GM23338 (cell line): ENCODE data around the gene COL15A1. TPM values are rescaled to one million over a fixed set of nuclear protein-coding genes. Genes with fewer than 3 reads are reported as not detected.

Source experiments
- ATAC-seq: fragments of 200-7000 bp; cut with Tn5 transposase; 3 replicates; pipeline ENCODE4 v1.9.1; 2020
- DNase-seq: peaks from one replicate; pipeline ENCODE4 v3.0.0-alpha.2; 2015; ENCODE audit warnings: low spot score
- H2AFZ ChIP-seq: fragments of 200-600 bp; sonication (generic); 2 replicates; pipeline ENCODE4 v1.8.0; 2016; ENCODE audit warnings: antibody characterized with exemption, mild to moderate bottlenecking, moderate library complexity
- H3F3A ChIP-seq: fragments of 200-600 bp; sonication (generic); replicated peaks from 2 replicates; pipeline ENCODE4 v1.8.0; 2017; ENCODE audit warnings: antibody characterized with exemption, mixed run types, low read depth
- H3K27ac ChIP-seq: fragments of 200-600 bp; sonication (generic); 2 replicates; pipeline ENCODE4 v1.6.1; 2016; ENCODE audit warnings: low read depth
- H3K27me3 ChIP-seq: fragments of 200-600 bp; sonication (generic); 2 replicates; pipeline ENCODE4 v1.8.0; 2016; ENCODE audit warnings: mild to moderate bottlenecking, mixed run types, moderate library complexity; ENCODE audit not compliant: insufficient read depth
- H3K36me3 ChIP-seq: fragments of 200-600 bp; sonication (generic); 2 replicates; pipeline ENCODE4 v1.8.0; 2016; ENCODE audit warnings: mild to moderate bottlenecking; ENCODE audit not compliant: insufficient read depth
- H3K4me1 ChIP-seq: fragments of 200-600 bp; sonication (generic); 2 replicates; pipeline ENCODE4 v1.8.0; 2016; ENCODE audit warnings: mild to moderate bottlenecking, moderate library complexity; ENCODE audit not compliant: insufficient read depth
- H3K4me2 ChIP-seq: fragments of 200-600 bp; sonication (generic); 2 replicates; pipeline ENCODE4 v1.7.1; 2017; ENCODE audit warnings: mixed run types
- H3K4me3 ChIP-seq: fragments of 200-600 bp; sonication (generic); 2 replicates; pipeline ENCODE4 v1.6.1; 2016; ENCODE audit warnings: mixed run types
- H3K79me2 ChIP-seq: fragments of 200-600 bp; sonication (generic); replicated peaks from 2 replicates; pipeline ENCODE4 v1.8.0; 2017; ENCODE audit warnings: mild to moderate bottlenecking; ENCODE audit not compliant: insufficient read depth
- H3K9me2 ChIP-seq: fragments of 200-600 bp; sonication (generic); 2 replicates; pipeline ENCODE4 v1.8.0; 2017; ENCODE audit not compliant: insufficient read depth
- H4K20me1 ChIP-seq: fragments of 200-600 bp; sonication (generic); replicated peaks from 2 replicates; pipeline ENCODE4 v1.8.0; 2017; ENCODE audit warnings: mild to moderate bottlenecking; ENCODE audit not compliant: insufficient read depth
- H3K27ac Mint-ChIP-seq: 2 replicates; pipeline ENCODE4 v1.8.0; 2020; ENCODE audit warnings: inconsistent platforms, mild to moderate bottlenecking, moderate library complexity, mixed read lengths
- H3K27me3 Mint-ChIP-seq: 3 replicates; pipeline ENCODE4 v1.8.0; 2022; ENCODE audit warnings: low read depth, mild to moderate bottlenecking, moderate library complexity, mixed read lengths, inconsistent platforms; ENCODE audit not compliant: insufficient read depth, poor library complexity
- H3K36me3 Mint-ChIP-seq: 3 replicates; pipeline ENCODE4 v1.8.0; 2021; ENCODE audit warnings: low read depth, mild to moderate bottlenecking, inconsistent platforms, moderate library complexity, mixed read lengths
- H3K4me1 Mint-ChIP-seq: 3 replicates; pipeline ENCODE4 v1.8.0; 2020; ENCODE audit warnings: mild to moderate bottlenecking, inconsistent platforms, mixed read lengths
- H3K4me3 Mint-ChIP-seq: 3 replicates; pipeline ENCODE4 v1.8.0; 2021; ENCODE audit warnings: moderate library complexity, mild to moderate bottlenecking, inconsistent platforms, mixed read lengths
- H3K9me3 Mint-ChIP-seq: 3 replicates; pipeline ENCODE4 v1.8.0; 2020; ENCODE audit warnings: moderate library complexity, mild to moderate bottlenecking, inconsistent platforms, mixed read lengths
- CREB1 ChIP-seq: fragments of 250-450 bp; sonication (Bioruptor Pico); IDR thresholded peaks from 2 replicates; pipeline ENCODE4 v1.5.0; 2020; ENCODE audit warnings: low read depth, mild to moderate bottlenecking, moderate library complexity
- CTCF ChIP-seq, 2 experiments: fragments of 200-600 bp in 1 of 2; sonication (generic) in 1 of 2; conservative IDR thresholded peaks; 2 replicates each; pipeline versions ENCODE4 v1.5.1 to v1.6.1; 2016 to 2017; ENCODE audit warnings: antibody characterized with exemption in 2 of 2, low read depth in 2 of 2, mild to moderate bottlenecking in 2 of 2, moderate library complexity in 1 of 2
- ETS1 ChIP-seq: IDR thresholded peaks from 2 replicates; pipeline ENCODE4 v1.6.1; 2016; ENCODE audit warnings: antibody characterized with exemption
- EZH2 ChIP-seq: fragments of 200-600 bp; sonication (generic); IDR thresholded peaks from one replicate; pipeline ENCODE4 v1.8.0; 2017; ENCODE audit warnings: antibody characterized with exemption, mild to moderate bottlenecking, low read depth; ENCODE audit not compliant: unreplicated experiment
- EZH2phosphoT487 ChIP-seq: fragments of 200-600 bp; sonication (generic); IDR thresholded peaks from one replicate; pipeline ENCODE4 v1.8.1; 2018; ENCODE audit warnings: antibody characterized with exemption; ENCODE audit not compliant: unreplicated experiment
- JUNB ChIP-seq: IDR thresholded peaks from one replicate; pipeline ENCODE4 v1.6.1; 2016; ENCODE audit warnings: antibody characterized with exemption; ENCODE audit not compliant: unreplicated experiment
- NANOG ChIP-seq: IDR thresholded peaks from 2 replicates; pipeline ENCODE4 v1.6.1; 2016; ENCODE audit warnings: antibody characterized with exemption, borderline replicate concordance
- POLR2AphosphoS5 ChIP-seq: IDR thresholded peaks from 2 replicates; pipeline ENCODE4 v1.6.1; 2016; ENCODE audit warnings: antibody characterized with exemption, low read depth
- REST ChIP-seq: IDR thresholded peaks from one replicate; pipeline ENCODE4 v1.6.1; 2018; ENCODE audit warnings: antibody characterized with exemption; ENCODE audit not compliant: unreplicated experiment
- STAT1 ChIP-seq: IDR thresholded peaks from one replicate; pipeline ENCODE4 v1.6.1; 2016; ENCODE audit warnings: antibody characterized with exemption; ENCODE audit not compliant: unreplicated experiment
- ZNF114 ChIP-seq: fragments of 250-450 bp; sonication (Bioruptor Pico); IDR thresholded peaks from 2 replicates; pipeline ENCODE4 v1.5.0; 2020; ENCODE audit warnings: mild to moderate bottlenecking, moderate library complexity
- ZNF331 ChIP-seq: fragments of 250-450 bp; sonication (Bioruptor Pico); IDR thresholded peaks from 2 replicates; pipeline ENCODE4 v1.5.0; 2020; ENCODE audit warnings: low read depth, mild to moderate bottlenecking, moderate library complexity
- ZNF462 ChIP-seq: fragments of 250-450 bp; sonication (Bioruptor Pico); IDR thresholded peaks from 2 replicates; pipeline ENCODE4 v1.5.0; 2020; ENCODE audit warnings: mild to moderate bottlenecking, moderate library complexity
- polyA plus RNA-seq: library from polyadenylated mRNA; unstranded; fragments of >200 nt; fragmentation: Nextera tagmentation; extraction: Ambion mirVana; gene quantifications from 2 replicates; pipeline ENCODE4 v1.2.1, GENCODE V29; 2016
- total RNA-seq: library from RNA; depleted of rRNA; stranded (reverse); fragments of >200 nt; shearing (Covaris generic); gene quantifications from 2 replicates; pipeline ENCODE4 v1.2.3, GENCODE V29; 2014

The COL15A1 gene
- total and polyA plus RNA-seq, 2 experiments from 2014 or later, result 0.17 to 0.18 TPM

- Histone ChIP-seq H3K79me2 (no peaks in the 10 kb centered on the region), H3F3A (no peaks in the 10 kb centered on the region), H2AFZ (no peak overlapping the region), H3K4me3 (no peak overlapping the region), H3K27ac (no peak overlapping the region), H3K9me2 (peaks cover 6% of the 10 kb centered on the region; the same call in 1 of the 2 replicates), H4K20me1 (no peaks in the 10 kb centered on the region), H3K4me1 (0 out of 2 replicates have a peak, but pooled peaks cover 2% of the 10 kb centered on the region), H3K27me3 (no peaks in the 10 kb centered on the region), H3K4me2 (no peak overlapping the region), H3K36me3 (no peaks in the 10 kb centered on the region)
- DNase-seq (no peak), ATAC-seq (no peak)
- no peaks in the 10 kb centered on the region for H3K36me3 Mint-ChIP-seq
- H3K27ac Mint-ChIP-seq, result no peak overlapping the region
- TF ChIP-seq EZH2phosphoT487 (no peak), CREB1 (no peak), STAT1 (no peak), ZNF114 (CRISPR knock-in tag) (no peak), JUNB (no peak), POLR2AphosphoS5 (no peak), CTCF (conservative IDR thresholded peaks at IDR 0.05; ENCODE audit: low read depth in 2 of 2) (no peak), REST (no peak), NANOG (no peak), ZNF331 (CRISPR knock-in tag) (no peak), EZH2 (no peak), ETS1 (no peak), ZNF462 (CRISPR knock-in tag) (no peak)
- no peak overlapping the region for H3K4me3 Mint-ChIP-seq
- H3K27me3 Mint-ChIP-seq, result no peaks in the 10 kb centered on the region
- H3K4me1 Mint-ChIP-seq, result no peaks in the 10 kb centered on the region
- H3K9me3 Mint-ChIP-seq, result no peaks in the 10 kb centered on the region
Measured at GRCh38 chr9:98915599-98915998, 28.1 kb upstream of the COL15A1 start.
